ENCODE measurements around the gene STX18. TPM values are rescaled to one million over a fixed set of nuclear protein-coding genes. Genes with fewer than 3 reads are reported as not detected.

STX18 gene
- total RNA-seq, 1 experiment from 2014 or later: 18.5 TPM

GRCh38 chr4:4507403-4507802 is 34.4 kb downstream of the STX18 start:
- BruUV-seq (replicated peaks): no TSS peak
- peaks cover 6% of the 10 kb centered on the region; the same call in 1 of the 2 replicates for H4K20me1 ChIP-seq (ENCODE audit: insufficient read depth)
- H3K79me2 ChIP-seq (ENCODE audit: insufficient read depth, low read length): peaks cover 27% of the 10 kb centered on the region
- no peaks in the 10 kb centered on the region for H3K4me1 ChIP-seq (ENCODE audit: control insufficient read depth in 1 of 2, insufficient read depth in 2 of 2, low read length in 2 of 2)
- no peaks in the 10 kb centered on the region for H3K9me2 ChIP-seq (ENCODE audit: insufficient read depth)
- ATAC-seq: no peak
- H3K36me3 ChIP-seq (ENCODE audit: control insufficient read depth in 1 of 2, insufficient read depth in 2 of 2, low read length in 2 of 2): no peaks in the 10 kb centered on the region
- intact Hi-C loops (cut with micrococcal nuclease): no loop called here
- no peak overlapping the region for H3K9ac ChIP-seq (ENCODE audit: low read length)
- RAD21 ChIA-PET (ENCODE audit: low non-redundant PET in 1 of 2, low total read pairs in 2 of 2, uncharacterized antibody in 2 of 2, unreplicated experiment in 2 of 2): no interaction called here
- no peak overlapping the region for H2AFZ ChIP-seq (ENCODE audit: low read depth, low read length, poor library complexity, severe bottlenecking)
- POLR2A ChIA-PET: no interaction called here
- no peak overlapping the region for H3K27ac ChIP-seq (ENCODE audit: low read depth, low read length)
- CTCF ChIA-PET: interaction anchor here (0.7 to 2.4 kb wide), 8 partner anchors 8 to 62 kb away, joined by 3 to 16 read pairs (median 4); no protein-coding TSS in a partner anchor
- TF ChIP-seq REST (IDR thresholded peaks at IDR 0.05; ENCODE audit: low read depth) (no peak), POLR2A (IDR thresholded peaks at IDR 0.05; ENCODE audit: borderline replicate concordance, extremely low read depth, insufficient read depth, insufficient read length) (no peak), JUND (IDR thresholded peaks at IDR 0.05) (no peak), SRF (IDR thresholded peaks at IDR 0.05; ENCODE audit: low read depth) (no peak), ZFX (IDR thresholded peaks at IDR 0.05) (no peak), MAX (IDR thresholded peaks at IDR 0.05) (no peak), RAD21 (IDR thresholded peaks at IDR 0.05; ENCODE audit: low read depth) (no peak), ELF1 (IDR thresholded peaks at IDR 0.05; ENCODE audit: borderline replicate concordance, low read depth) (no peak), CTCF (IDR thresholded peaks at IDR 0.05 in 2 of 3, conservative IDR thresholded peaks at IDR 0.05 in 1 of 3; ENCODE audit: borderline replicate concordance in 1 of 3, insufficient read depth in 1 of 3, low read depth in 2 of 3, low read length in 2 of 3) (no peak), FOSL1 (IDR thresholded peaks at IDR 0.05; ENCODE audit: low read depth) (no peak), EZH2 (IDR thresholded peaks at IDR 0.05) (no peak), POLR2AphosphoS5 (IDR thresholded peaks at IDR 0.05; ENCODE audit: low read depth, low read length) (no peak), CBX3 (IDR thresholded peaks at IDR 0.05; ENCODE audit: low read depth) (no peak), ZBTB33 (IDR thresholded peaks at IDR 0.05; ENCODE audit: extremely low read depth, insufficient replicate concordance, low read length) (no peak), YY1 (IDR thresholded peaks at IDR 0.05; ENCODE audit: extremely low read depth, insufficient replicate concordance, low read depth, low read length) (no peak), SIN3A (IDR thresholded peaks at IDR 0.05; ENCODE audit: low read depth) (no peak), EGR1 (IDR thresholded peaks at IDR 0.05; ENCODE audit: low read depth) (no peak), CEBPB (IDR thresholded peaks at IDR 0.05; ENCODE audit: low read depth) (no peak), EZH2phosphoT487 (IDR thresholded peaks at IDR 0.05; ENCODE audit: borderline replicate concordance) (no peak), ATF3 (IDR thresholded peaks at IDR 0.05) (no peak)
- H3K4me3 ChIP-seq (replicated peaks in 1 of 2; ENCODE audit: low read depth in 1 of 2, low read length in 2 of 2): no peak overlapping the region
- no peak for DNase-seq (ENCODE audit: low read depth, low spot score)
- no peaks in the 10 kb centered on the region for H3K27me3 ChIP-seq (ENCODE audit: insufficient read depth, low read length)
- no peak overlapping the region for H3K4me2 ChIP-seq (ENCODE audit: low read length)
- no peaks in the 10 kb centered on the region for H3K9me3 ChIP-seq (ENCODE audit: control insufficient read depth in 1 of 2, insufficient read depth in 1 of 2, low read depth in 1 of 2, low read length in 2 of 2)
